GM23338 (cell line): ENCODE measurements around the gene LRRFIP2. TPM values are rescaled to one million over a fixed set of nuclear protein-coding genes. Genes with fewer than 3 reads are reported as not detected.

Source experiments
- ATAC-seq: fragments of 200-7000 bp; cut with Tn5 transposase; 3 replicates; pipeline ENCODE4 v1.9.1; 2020
- DNase-seq: peaks from one replicate; pipeline ENCODE4 v3.0.0-alpha.2; 2015; ENCODE audit warnings: low spot score
- H2AFZ ChIP-seq: fragments of 200-600 bp; sonication (generic); 2 replicates; pipeline ENCODE4 v1.8.0; 2016; ENCODE audit warnings: antibody characterized with exemption, mild to moderate bottlenecking, moderate library complexity
- H3F3A ChIP-seq: fragments of 200-600 bp; sonication (generic); replicated peaks from 2 replicates; pipeline ENCODE4 v1.8.0; 2017; ENCODE audit warnings: antibody characterized with exemption, mixed run types, low read depth
- H3K27ac ChIP-seq: fragments of 200-600 bp; sonication (generic); 2 replicates; pipeline ENCODE4 v1.6.1; 2016; ENCODE audit warnings: low read depth
- H3K27me3 ChIP-seq: fragments of 200-600 bp; sonication (generic); 2 replicates; pipeline ENCODE4 v1.8.0; 2016; ENCODE audit warnings: mild to moderate bottlenecking, mixed run types, moderate library complexity; ENCODE audit not compliant: insufficient read depth
- H3K36me3 ChIP-seq: fragments of 200-600 bp; sonication (generic); 2 replicates; pipeline ENCODE4 v1.8.0; 2016; ENCODE audit warnings: mild to moderate bottlenecking; ENCODE audit not compliant: insufficient read depth
- H3K4me1 ChIP-seq: fragments of 200-600 bp; sonication (generic); 2 replicates; pipeline ENCODE4 v1.8.0; 2016; ENCODE audit warnings: mild to moderate bottlenecking, moderate library complexity; ENCODE audit not compliant: insufficient read depth
- H3K4me2 ChIP-seq: fragments of 200-600 bp; sonication (generic); 2 replicates; pipeline ENCODE4 v1.7.1; 2017; ENCODE audit warnings: mixed run types
- H3K4me3 ChIP-seq: fragments of 200-600 bp; sonication (generic); 2 replicates; pipeline ENCODE4 v1.6.1; 2016; ENCODE audit warnings: mixed run types
- H3K79me2 ChIP-seq: fragments of 200-600 bp; sonication (generic); replicated peaks from 2 replicates; pipeline ENCODE4 v1.8.0; 2017; ENCODE audit warnings: mild to moderate bottlenecking; ENCODE audit not compliant: insufficient read depth
- H3K9me2 ChIP-seq: fragments of 200-600 bp; sonication (generic); 2 replicates; pipeline ENCODE4 v1.8.0; 2017; ENCODE audit not compliant: insufficient read depth
- H4K20me1 ChIP-seq: fragments of 200-600 bp; sonication (generic); replicated peaks from 2 replicates; pipeline ENCODE4 v1.8.0; 2017; ENCODE audit warnings: mild to moderate bottlenecking; ENCODE audit not compliant: insufficient read depth
- H3K27ac Mint-ChIP-seq: 2 replicates; pipeline ENCODE4 v1.8.0; 2020; ENCODE audit warnings: inconsistent platforms, mild to moderate bottlenecking, moderate library complexity, mixed read lengths
- H3K27me3 Mint-ChIP-seq: 3 replicates; pipeline ENCODE4 v1.8.0; 2022; ENCODE audit warnings: low read depth, mild to moderate bottlenecking, moderate library complexity, mixed read lengths, inconsistent platforms; ENCODE audit not compliant: insufficient read depth, poor library complexity
- H3K36me3 Mint-ChIP-seq: 3 replicates; pipeline ENCODE4 v1.8.0; 2021; ENCODE audit warnings: low read depth, mild to moderate bottlenecking, inconsistent platforms, moderate library complexity, mixed read lengths
- H3K4me1 Mint-ChIP-seq: 3 replicates; pipeline ENCODE4 v1.8.0; 2020; ENCODE audit warnings: mild to moderate bottlenecking, inconsistent platforms, mixed read lengths
- H3K4me3 Mint-ChIP-seq: 3 replicates; pipeline ENCODE4 v1.8.0; 2021; ENCODE audit warnings: moderate library complexity, mild to moderate bottlenecking, inconsistent platforms, mixed read lengths
- H3K9me3 Mint-ChIP-seq: 3 replicates; pipeline ENCODE4 v1.8.0; 2020; ENCODE audit warnings: moderate library complexity, mild to moderate bottlenecking, inconsistent platforms, mixed read lengths
- EZH2 ChIP-seq: fragments of 200-600 bp; sonication (generic); IDR thresholded peaks from one replicate; pipeline ENCODE4 v1.8.0; 2017; ENCODE audit warnings: antibody characterized with exemption, mild to moderate bottlenecking, low read depth; ENCODE audit not compliant: unreplicated experiment
- EZH2phosphoT487 ChIP-seq: fragments of 200-600 bp; sonication (generic); IDR thresholded peaks from one replicate; pipeline ENCODE4 v1.8.1; 2018; ENCODE audit warnings: antibody characterized with exemption; ENCODE audit not compliant: unreplicated experiment
- JUNB ChIP-seq: IDR thresholded peaks from one replicate; pipeline ENCODE4 v1.6.1; 2016; ENCODE audit warnings: antibody characterized with exemption; ENCODE audit not compliant: unreplicated experiment
- POLR2AphosphoS5 ChIP-seq: IDR thresholded peaks from 2 replicates; pipeline ENCODE4 v1.6.1; 2016; ENCODE audit warnings: antibody characterized with exemption, low read depth
- STAT1 ChIP-seq: IDR thresholded peaks from one replicate; pipeline ENCODE4 v1.6.1; 2016; ENCODE audit warnings: antibody characterized with exemption; ENCODE audit not compliant: unreplicated experiment
- ZNF114 ChIP-seq: fragments of 250-450 bp; sonication (Bioruptor Pico); IDR thresholded peaks from 2 replicates; pipeline ENCODE4 v1.5.0; 2020; ENCODE audit warnings: mild to moderate bottlenecking, moderate library complexity
- ZNF331 ChIP-seq: fragments of 250-450 bp; sonication (Bioruptor Pico); IDR thresholded peaks from 2 replicates; pipeline ENCODE4 v1.5.0; 2020; ENCODE audit warnings: low read depth, mild to moderate bottlenecking, moderate library complexity
- polyA plus RNA-seq: library from polyadenylated mRNA; unstranded; fragments of >200 nt; fragmentation: Nextera tagmentation; extraction: Ambion mirVana; gene quantifications from 2 replicates; pipeline ENCODE4 v1.2.1, GENCODE V29; 2016
- total RNA-seq: library from RNA; depleted of rRNA; stranded (reverse); fragments of >200 nt; shearing (Covaris generic); gene quantifications from 2 replicates; pipeline ENCODE4 v1.2.3, GENCODE V29; 2014
- TF ChIP-seq, protein P1 (sequence below), 2 experiments: fragments of 200-600 bp in 1 of 2; sonication (generic) in 1 of 2; conservative IDR thresholded peaks; 2 replicates each; pipeline versions ENCODE4 v1.5.1 to v1.6.1; 2016 to 2017; ENCODE audit warnings: antibody characterized with exemption in 2 of 2, low read depth in 2 of 2, mild to moderate bottlenecking in 2 of 2, moderate library complexity in 1 of 2
- TF ChIP-seq, protein P2 (sequence below): fragments of 250-450 bp; sonication (Bioruptor Pico); IDR thresholded peaks from 2 replicates; pipeline ENCODE4 v1.5.0; 2020; ENCODE audit warnings: mild to moderate bottlenecking, moderate library complexity
- TF ChIP-seq, protein P3 (sequence below): IDR thresholded peaks from one replicate; pipeline ENCODE4 v1.6.1; 2018; ENCODE audit warnings: antibody characterized with exemption; ENCODE audit not compliant: unreplicated experiment

LRRFIP2 gene
- total and polyA plus RNA-seq, 2 experiments from 2014 or later: 20.3 to 29.0 TPM

DNA sequence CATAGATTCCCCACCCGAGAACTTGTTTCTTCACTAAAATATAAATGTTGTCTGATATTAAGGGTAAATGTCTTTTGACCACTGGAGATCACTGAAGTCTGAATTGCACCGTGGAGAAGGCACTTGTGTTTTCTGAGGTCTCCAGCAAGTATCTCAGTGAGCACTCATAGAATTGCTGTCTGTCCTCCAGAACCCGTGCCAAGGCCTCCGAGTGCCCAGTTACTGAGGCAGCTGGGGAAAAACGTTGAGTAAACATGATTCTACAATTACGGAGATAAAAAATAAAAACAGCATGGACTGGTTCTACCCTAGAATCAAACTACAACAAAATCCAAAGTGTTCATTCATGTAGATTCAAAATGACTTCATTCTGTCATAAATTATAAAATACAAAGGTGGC, 121.0 kb downstream of the LRRFIP2 start (continued):
- TF ChIP-seq, protein P1, sequence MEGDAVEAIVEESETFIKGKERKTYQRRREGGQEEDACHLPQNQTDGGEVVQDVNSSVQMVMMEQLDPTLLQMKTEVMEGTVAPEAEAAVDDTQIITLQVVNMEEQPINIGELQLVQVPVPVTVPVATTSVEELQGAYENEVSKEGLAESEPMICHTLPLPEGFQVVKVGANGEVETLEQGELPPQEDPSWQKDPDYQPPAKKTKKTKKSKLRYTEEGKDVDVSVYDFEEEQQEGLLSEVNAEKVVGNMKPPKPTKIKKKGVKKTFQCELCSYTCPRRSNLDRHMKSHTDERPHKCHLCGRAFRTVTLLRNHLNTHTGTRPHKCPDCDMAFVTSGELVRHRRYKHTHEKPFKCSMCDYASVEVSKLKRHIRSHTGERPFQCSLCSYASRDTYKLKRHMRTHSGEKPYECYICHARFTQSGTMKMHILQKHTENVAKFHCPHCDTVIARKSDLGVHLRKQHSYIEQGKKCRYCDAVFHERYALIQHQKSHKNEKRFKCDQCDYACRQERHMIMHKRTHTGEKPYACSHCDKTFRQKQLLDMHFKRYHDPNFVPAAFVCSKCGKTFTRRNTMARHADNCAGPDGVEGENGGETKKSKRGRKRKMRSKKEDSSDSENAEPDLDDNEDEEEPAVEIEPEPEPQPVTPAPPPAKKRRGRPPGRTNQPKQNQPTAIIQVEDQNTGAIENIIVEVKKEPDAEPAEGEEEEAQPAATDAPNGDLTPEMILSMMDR (conservative IDR thresholded peaks at IDR 0.05; ENCODE audit: low read depth in 2 of 2): no peak
- TF ChIP-seq, protein P2, sequence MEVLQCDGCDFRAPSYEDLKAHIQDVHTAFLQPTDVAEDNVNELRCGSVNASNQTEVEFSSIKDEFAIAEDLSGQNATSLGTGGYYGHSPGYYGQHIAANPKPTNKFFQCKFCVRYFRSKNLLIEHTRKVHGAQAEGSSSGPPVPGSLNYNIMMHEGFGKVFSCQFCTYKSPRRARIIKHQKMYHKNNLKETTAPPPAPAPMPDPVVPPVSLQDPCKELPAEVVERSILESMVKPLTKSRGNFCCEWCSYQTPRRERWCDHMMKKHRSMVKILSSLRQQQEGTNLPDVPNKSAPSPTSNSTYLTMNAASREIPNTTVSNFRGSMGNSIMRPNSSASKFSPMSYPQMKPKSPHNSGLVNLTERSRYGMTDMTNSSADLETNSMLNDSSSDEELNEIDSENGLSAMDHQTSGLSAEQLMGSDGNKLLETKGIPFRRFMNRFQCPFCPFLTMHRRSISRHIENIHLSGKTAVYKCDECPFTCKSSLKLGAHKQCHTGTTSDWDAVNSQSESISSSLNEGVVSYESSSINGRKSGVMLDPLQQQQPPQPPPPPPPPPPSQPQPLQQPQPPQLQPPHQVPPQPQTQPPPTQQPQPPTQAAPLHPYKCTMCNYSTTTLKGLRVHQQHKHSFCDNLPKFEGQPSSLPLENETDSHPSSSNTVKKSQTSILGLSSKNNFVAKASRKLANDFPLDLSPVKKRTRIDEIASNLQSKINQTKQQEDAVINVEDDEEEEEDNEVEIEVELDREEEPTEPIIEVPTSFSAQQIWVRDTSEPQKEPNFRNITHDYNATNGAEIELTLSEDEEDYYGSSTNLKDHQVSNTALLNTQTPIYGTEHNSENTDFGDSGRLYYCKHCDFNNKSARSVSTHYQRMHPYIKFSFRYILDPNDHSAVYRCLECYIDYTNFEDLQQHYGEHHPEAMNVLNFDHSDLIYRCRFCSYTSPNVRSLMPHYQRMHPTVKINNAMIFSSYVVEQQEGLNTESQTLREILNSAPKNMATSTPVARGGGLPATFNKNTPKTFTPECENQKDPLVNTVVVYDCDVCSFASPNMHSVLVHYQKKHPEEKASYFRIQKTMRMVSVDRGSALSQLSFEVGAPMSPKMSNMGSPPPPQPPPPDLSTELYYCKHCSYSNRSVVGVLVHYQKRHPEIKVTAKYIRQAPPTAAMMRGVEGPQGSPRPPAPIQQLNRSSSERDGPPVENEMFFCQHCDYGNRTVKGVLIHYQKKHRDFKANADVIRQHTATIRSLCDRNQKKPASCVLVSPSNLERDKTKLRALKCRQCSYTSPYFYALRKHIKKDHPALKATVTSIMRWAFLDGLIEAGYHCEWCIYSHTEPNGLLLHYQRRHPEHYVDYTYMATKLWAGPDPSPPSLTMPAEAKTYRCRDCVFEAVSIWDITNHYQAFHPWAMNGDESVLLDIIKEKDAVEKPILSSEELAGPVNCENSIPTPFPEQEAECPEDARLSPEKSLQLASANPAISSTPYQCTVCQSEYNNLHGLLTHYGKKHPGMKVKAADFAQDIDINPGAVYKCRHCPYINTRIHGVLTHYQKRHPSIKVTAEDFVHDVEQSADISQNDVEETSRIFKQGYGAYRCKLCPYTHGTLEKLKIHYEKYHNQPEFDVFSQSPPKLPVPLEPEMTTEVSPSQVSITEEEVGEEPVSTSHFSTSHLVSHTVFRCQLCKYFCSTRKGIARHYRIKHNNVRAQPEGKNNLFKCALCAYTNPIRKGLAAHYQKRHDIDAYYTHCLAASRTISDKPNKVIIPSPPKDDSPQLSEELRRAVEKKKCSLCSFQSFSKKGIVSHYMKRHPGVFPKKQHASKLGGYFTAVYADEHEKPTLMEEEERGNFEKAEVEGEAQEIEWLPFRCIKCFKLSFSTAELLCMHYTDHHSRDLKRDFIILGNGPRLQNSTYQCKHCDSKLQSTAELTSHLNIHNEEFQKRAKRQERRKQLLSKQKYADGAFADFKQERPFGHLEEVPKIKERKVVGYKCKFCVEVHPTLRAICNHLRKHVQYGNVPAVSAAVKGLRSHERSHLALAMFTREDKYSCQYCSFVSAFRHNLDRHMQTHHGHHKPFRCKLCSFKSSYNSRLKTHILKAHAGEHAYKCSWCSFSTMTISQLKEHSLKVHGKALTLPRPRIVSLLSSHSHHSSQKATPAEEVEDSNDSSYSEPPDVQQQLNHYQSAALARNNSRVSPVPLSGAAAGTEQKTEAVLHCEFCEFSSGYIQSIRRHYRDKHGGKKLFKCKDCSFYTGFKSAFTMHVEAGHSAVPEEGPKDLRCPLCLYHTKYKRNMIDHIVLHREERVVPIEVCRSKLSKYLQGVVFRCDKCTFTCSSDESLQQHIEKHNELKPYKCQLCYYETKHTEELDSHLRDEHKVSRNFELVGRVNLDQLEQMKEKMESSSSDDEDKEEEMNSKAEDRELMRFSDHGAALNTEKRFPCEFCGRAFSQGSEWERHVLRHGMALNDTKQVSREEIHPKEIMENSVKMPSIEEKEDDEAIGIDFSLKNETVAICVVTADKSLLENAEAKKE (CRISPR knock-in tag): no peak
- TF ChIP-seq ZNF331 (CRISPR knock-in tag) (no peak), POLR2AphosphoS5 (no peak), EZH2 (no peak)

DNA sequence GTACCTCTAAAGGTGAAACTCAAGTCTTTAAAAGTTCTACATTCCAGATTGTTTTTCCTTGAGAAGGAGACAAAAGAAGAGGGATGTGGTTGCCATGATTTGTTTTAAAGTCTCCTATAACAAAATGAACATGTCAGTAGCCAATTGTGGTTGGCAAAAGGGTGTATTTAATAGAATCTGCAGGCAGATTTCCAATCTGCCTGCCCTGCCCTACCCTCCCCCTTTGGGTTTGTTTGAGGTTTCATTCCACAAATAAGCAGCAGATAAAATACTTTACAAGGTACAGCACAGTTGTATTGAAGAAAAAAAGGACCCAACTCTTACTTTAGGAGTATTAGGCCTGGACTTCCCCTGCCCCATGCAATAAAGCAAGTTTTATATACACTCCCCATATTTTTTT, 121.5 kb downstream of the LRRFIP2 start:
- H4K20me1 ChIP-seq: no peaks in the 10 kb centered on the region
- Mint-ChIP-seq H3K4me3 (no peak overlapping the region), H3K9me3 (no peaks in the 10 kb centered on the region), H3K36me3 (peaks cover 57% of the 10 kb centered on the region), H3K27me3 (peaks cover 2% of the 10 kb centered on the region), H3K27ac (no peak overlapping the region), H3K4me1 (no peaks in the 10 kb centered on the region)
- DNase-seq (no peak), ATAC-seq (no peak)
- no peaks in the 10 kb centered on the region for H3K79me2 ChIP-seq
- no peak overlapping the region for H3K27ac ChIP-seq
- H3F3A ChIP-seq: no peaks in the 10 kb centered on the region
- no peaks in the 10 kb centered on the region for H3K27me3 ChIP-seq
- no peaks in the 10 kb centered on the region for H3K9me2 ChIP-seq
- H2AFZ ChIP-seq: no peak overlapping the region
- no peaks in the 10 kb centered on the region for H3K4me1 ChIP-seq
- no peak overlapping the region for H3K4me3 ChIP-seq
- peaks cover 45% of the 10 kb centered on the region for H3K36me3 ChIP-seq
- H3K4me2 ChIP-seq: no peak overlapping the region
- TF ChIP-seq JUNB (no peak), STAT1 (no peak), EZH2 (no peak), ZNF114 (CRISPR knock-in tag) (no peak), EZH2phosphoT487 (no peak), POLR2AphosphoS5 (no peak), ZNF331 (CRISPR knock-in tag) (no peak)
- TF ChIP-seq, protein P1 (conservative IDR thresholded peaks at IDR 0.05; ENCODE audit: low read depth in 2 of 2): no peak
- TF ChIP-seq, protein P3, sequence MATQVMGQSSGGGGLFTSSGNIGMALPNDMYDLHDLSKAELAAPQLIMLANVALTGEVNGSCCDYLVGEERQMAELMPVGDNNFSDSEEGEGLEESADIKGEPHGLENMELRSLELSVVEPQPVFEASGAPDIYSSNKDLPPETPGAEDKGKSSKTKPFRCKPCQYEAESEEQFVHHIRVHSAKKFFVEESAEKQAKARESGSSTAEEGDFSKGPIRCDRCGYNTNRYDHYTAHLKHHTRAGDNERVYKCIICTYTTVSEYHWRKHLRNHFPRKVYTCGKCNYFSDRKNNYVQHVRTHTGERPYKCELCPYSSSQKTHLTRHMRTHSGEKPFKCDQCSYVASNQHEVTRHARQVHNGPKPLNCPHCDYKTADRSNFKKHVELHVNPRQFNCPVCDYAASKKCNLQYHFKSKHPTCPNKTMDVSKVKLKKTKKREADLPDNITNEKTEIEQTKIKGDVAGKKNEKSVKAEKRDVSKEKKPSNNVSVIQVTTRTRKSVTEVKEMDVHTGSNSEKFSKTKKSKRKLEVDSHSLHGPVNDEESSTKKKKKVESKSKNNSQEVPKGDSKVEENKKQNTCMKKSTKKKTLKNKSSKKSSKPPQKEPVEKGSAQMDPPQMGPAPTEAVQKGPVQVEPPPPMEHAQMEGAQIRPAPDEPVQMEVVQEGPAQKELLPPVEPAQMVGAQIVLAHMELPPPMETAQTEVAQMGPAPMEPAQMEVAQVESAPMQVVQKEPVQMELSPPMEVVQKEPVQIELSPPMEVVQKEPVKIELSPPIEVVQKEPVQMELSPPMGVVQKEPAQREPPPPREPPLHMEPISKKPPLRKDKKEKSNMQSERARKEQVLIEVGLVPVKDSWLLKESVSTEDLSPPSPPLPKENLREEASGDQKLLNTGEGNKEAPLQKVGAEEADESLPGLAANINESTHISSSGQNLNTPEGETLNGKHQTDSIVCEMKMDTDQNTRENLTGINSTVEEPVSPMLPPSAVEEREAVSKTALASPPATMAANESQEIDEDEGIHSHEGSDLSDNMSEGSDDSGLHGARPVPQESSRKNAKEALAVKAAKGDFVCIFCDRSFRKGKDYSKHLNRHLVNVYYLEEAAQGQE: no peak
